ENCODE measurements around the gene SPDYE4. TPM values are rescaled to one million over a fixed set of nuclear protein-coding genes. Genes with fewer than 3 reads are reported as not detected.
A peak's percentile ranks its signal among the peaks of the same experiment; 100 is the strongest.

Gene SPDYE4
- total RNA-seq, 1 donor from 2014 or later, result not detected

- DNase-seq (ENCODE audit: low read depth in 2 of 2), result no peak
These were observed 45.6 kb downstream of the SPDYE4 start for GRCh38 chr17:8712698-8713097.

GRCh38 chr17:8711291-8711690 is 47.1 kb downstream of the SPDYE4 start:
- no peak for DNase-seq (ENCODE audit: low read depth in 2 of 2)

GRCh38 chr17:8710813-8711212 is 47.5 kb downstream of the SPDYE4 start:
- DNase-seq (ENCODE audit: low read depth in 2 of 2), result peak in 1 of 2 donors; percentile 69

- DNase-seq (ENCODE audit: low read depth in 2 of 2), result peak in 1 of 2 donors; percentile 73
These were observed 49.3 kb downstream of the SPDYE4 start for GRCh38 chr17:8709006-8709405.

- DNase-seq (ENCODE audit: low read depth in 2 of 2), result no peak
These were observed 50.3 kb downstream of the SPDYE4 start for GRCh38 chr17:8708025-8708461.

- no peak for DNase-seq (ENCODE audit: low read depth in 2 of 2)
These were observed 50.9 kb downstream of the SPDYE4 start for GRCh38 chr17:8707332-8708024.

- no peak for DNase-seq (ENCODE audit: low read depth in 2 of 2)
These were observed 51.9 kb downstream of the SPDYE4 start for GRCh38 chr17:8706431-8706830.

GRCh38 chr17:8705427-8705826 is 52.9 kb downstream of the SPDYE4 start:
- DNase-seq (ENCODE audit: low read depth in 2 of 2), result no peak

GRCh38 chr17:8703001-8703400 is 55.3 kb downstream of the SPDYE4 start:
- DNase-seq (ENCODE audit: low read depth in 2 of 2), result no peak

- no peak for DNase-seq (ENCODE audit: low read depth in 2 of 2)
These were observed 56.6 kb downstream of the SPDYE4 start for GRCh38 chr17:8701754-8702153.

- no peak for DNase-seq (ENCODE audit: low read depth in 2 of 2)
These were observed 57.1 kb downstream of the SPDYE4 start for GRCh38 chr17:8701221-8701620.

Other genes with a start within 250 kb of the SPDYE4 start
- gene MYH10, start 127.8 kb downstream of the SPDYE4 start, total RNA-seq, result 245 and 287 TPM in 2 replicates
- not detected in 2 replicates for gene CCDC42, start 13.7 kb downstream of the SPDYE4 start, total RNA-seq
- gene MFSD6L, start 40.8 kb upstream of the SPDYE4 start, total RNA-seq, result not detected in 2 replicates
- gene PIK3R6, start 109.1 kb upstream of the SPDYE4 start, total RNA-seq, result not detected in 2 replicates
- gene PIK3R5, start 207.2 kb upstream of the SPDYE4 start, total RNA-seq, result not detected in 2 replicates

Data from lung microvascular endothelial cell (primary cell).